Stimulated activated CD8-positive, alpha-beta memory T cell treated with anti-CD3 and anti-CD28 coated beads, Interleukin-4, amount 100 ng/mL, for 24 hours (primary cell): ENCODE results near the gene LRP5.
A peak's percentile ranks its signal among the peaks of the same experiment; 100 is the strongest.

ENCODE experiments used
- DNase-seq: peaks from one replicate; pipeline ENCODE4 v3.0.0-alpha.2; 2020; ENCODE audit warnings: low read depth

LRP5 gene

GRCh38 chr11:68309621-68310185 is 2.7 kb upstream of the LRP5 start:
- DNase-seq = no peak

GRCh38 chr11:68311160-68312116 is 953 bp upstream of the LRP5 start:
- DNase-seq = no peak

- DNase-seq = peak; percentile 14
These were observed 586 bp downstream of the LRP5 start for GRCh38 chr11:68312780-68313573.

- no peak for DNase-seq
These were observed 1.3 kb downstream of the LRP5 start for GRCh38 chr11:68313574-68314202.

- DNase-seq = no peak
These were observed 2.1 kb downstream of the LRP5 start for GRCh38 chr11:68314203-68315170.

GRCh38 chr11:68315171-68315920 is 3.0 kb downstream of the LRP5 start:
- DNase-seq = no peak

- no peak for DNase-seq
These were observed 4.9 kb downstream of the LRP5 start for GRCh38 chr11:68317147-68317785.

GRCh38 chr11:68321293-68322051 is 9.1 kb downstream of the LRP5 start:
- no peak for DNase-seq

- DNase-seq = no peak
These were observed 9.7 kb downstream of the LRP5 start for GRCh38 chr11:68322052-68322430.

GRCh38 chr11:68324241-68324640 is 11.8 kb downstream of the LRP5 start:
- no peak for DNase-seq

GRCh38 chr11:68324695-68325094 is 12.3 kb downstream of the LRP5 start:
- no peak for DNase-seq

GRCh38 chr11:68325183-68325906 is 13.0 kb downstream of the LRP5 start:
- DNase-seq = no peak

- no peak for DNase-seq
These were observed 13.5 kb downstream of the LRP5 start for GRCh38 chr11:68325907-68326220.

GRCh38 chr11:68326334-68327215 is 14.2 kb downstream of the LRP5 start:
- no peak for DNase-seq

- DNase-seq = no peak
These were observed 15.4 kb downstream of the LRP5 start for GRCh38 chr11:68327586-68328370.

- peak; percentile 21 for DNase-seq
These were observed 16.1 kb downstream of the LRP5 start for GRCh38 chr11:68328374-68329091.
